LNCaP clone FGC (cell line): Measurements from ENCODE around the gene PHF20.

ENCODE experiments used
- DNase-seq: peaks from one replicate; pipeline ENCODE4 v3.0.0-alpha.2; 2011; ENCODE audit warnings: low read depth
- H3K4me3 ChIP-seq: 2 replicates; pipeline ENCODE4 v1.5.1; 2011; ENCODE audit warnings: mild to moderate bottlenecking, low read depth, low read length, control low read depth
- CTCF ChIP-seq: IDR thresholded peaks from 2 replicates; pipeline ENCODE4 v1.5.1; 2012; ENCODE audit warnings: mild to moderate bottlenecking; ENCODE audit not compliant: control insufficient read depth, insufficient read depth; ENCODE audit errors: extremely low read depth

Gene PHF20

DNA sequence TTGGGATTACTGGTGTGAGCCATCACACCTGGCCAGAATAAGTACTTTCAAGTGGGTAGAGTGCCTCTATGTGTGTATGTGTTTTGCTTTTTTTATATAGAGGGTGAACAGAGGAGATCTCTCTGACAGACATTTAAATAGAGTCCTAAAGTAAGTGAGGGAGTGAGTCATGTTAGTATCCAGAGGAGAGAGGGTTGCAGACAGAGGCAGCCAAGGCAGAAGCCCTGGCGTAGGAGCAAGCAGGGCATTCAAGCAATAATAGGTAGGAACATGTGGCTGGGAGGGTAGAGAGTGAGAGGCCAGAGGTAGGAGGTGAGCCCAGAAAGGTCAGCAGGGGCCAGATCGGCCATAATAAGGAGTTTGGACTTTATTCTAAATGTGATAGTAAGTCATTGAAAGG lies 48.9 kb downstream of the PHF20 start:
- H3K4me3 ChIP-seq = no peak overlapping the region
- DNase-seq = no peak
- TF ChIP-seq CTCF = no peak

DNA sequence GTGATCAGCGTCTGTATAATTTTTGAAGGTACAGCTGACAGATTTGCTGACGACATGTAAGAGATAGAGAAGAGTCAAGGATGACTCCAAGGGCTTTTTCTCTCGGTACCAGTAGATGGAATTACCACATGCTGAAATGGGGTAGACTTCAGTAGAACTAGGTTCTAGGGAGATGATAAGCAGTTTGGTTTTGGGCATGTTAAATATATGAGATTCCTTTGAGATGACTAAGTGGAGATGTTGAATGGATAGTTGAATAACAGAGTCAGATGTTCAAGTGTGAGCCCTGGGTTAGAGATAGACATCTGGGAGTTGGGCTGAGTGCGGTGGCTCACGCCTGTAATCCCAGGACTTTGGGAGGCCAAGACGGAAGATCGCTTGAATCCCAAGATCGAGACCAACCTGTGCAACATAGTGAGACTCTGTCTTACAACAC lies 50.0 kb downstream of the PHF20 start:
- TF ChIP-seq CTCF = no peak
- DNase-seq = no peak
- no peak overlapping the region for H3K4me3 ChIP-seq

DNA sequence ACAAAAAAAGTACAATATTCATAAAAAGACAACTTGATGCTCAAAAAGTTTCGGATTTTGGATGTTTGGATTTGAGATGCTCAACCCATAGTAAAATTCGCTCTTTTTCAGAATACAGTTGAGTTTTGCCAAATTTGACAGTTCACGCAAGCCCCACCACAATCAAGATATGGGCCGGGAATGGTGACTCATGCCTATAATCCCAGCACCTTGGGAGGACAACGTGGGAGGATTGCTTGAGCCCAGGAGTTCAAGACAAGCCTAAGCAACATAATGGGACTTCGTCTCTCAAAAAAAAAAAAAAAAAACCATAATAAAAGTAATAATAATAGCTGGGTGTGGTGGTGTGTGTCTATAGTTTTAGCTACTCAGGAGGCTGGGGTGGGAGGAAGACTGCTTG lies 51.3 kb downstream of the PHF20 start:
- TF ChIP-seq CTCF = no peak
- DNase-seq = no peak
- H3K4me3 ChIP-seq = no peak overlapping the region

- DNase-seq = peak; percentile 59
- no peak overlapping the region for H3K4me3 ChIP-seq
- TF ChIP-seq CTCF = no peak
Measured at GRCh38 chr20:35823937-35824336, 52.1 kb downstream of the PHF20 start.

GRCh38 chr20:35826397-35826998 lies 54.7 kb downstream of the PHF20 start:
- no peak for TF ChIP-seq CTCF
- DNase-seq = no peak
- H3K4me3 ChIP-seq = no peak overlapping the region

DNA sequence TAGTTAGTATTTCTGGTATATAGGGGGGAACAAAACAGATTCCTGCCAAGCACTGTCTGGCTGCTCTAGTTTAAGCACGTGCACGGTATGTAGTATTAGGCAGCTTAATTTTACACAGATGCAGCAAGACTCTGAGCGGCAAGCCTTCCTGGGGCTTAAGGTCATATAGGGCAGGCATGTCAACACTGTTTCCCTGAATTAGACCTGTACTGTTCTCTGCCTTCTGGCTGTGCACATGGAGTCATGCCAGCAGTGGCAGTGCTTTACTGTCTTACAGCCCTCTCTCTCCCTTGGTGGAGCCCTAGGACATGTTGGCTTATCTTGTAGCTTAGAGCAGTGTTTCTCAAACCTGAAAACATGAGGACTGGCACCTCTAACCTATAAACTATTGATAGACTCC lies 56.6 kb downstream of the PHF20 start:
- H3K4me3 ChIP-seq = no peak overlapping the region
- DNase-seq = peak; percentile 69
- TF ChIP-seq CTCF = no peak

- no peak for TF ChIP-seq CTCF
- no peak overlapping the region for H3K4me3 ChIP-seq
- DNase-seq = no peak
Measured at GRCh38 chr20:35828916-35829315, 57.1 kb downstream of the PHF20 start.
